GM12891 (cell line): ENCODE measurements around the gene HSPB6.

Experiments
- PAX5 ChIP-seq: IDR thresholded peaks from 2 replicates; pipeline ENCODE4 v1.6.1; 2011; ENCODE audit warnings: low read length, moderate library complexity, mild to moderate bottlenecking; ENCODE audit not compliant: insufficient read depth, severe bottlenecking
- POLR2A ChIP-seq: IDR thresholded peaks from 2 replicates; pipeline ENCODE4 v1.6.1; 2011; ENCODE audit warnings: low read depth, low read length, control low read depth

- TF ChIP-seq POLR2A = no peak
- TF ChIP-seq PAX5 = no peak
Observed at GRCh38 chr19:35755550-35756376, 1.1 kb downstream of the HSPB6 start.
